NCI-H345 (cell line): Measurements from ENCODE around the gene IGSF3.
"Not testable (repeated sequence)": the region's sequence is repeated elsewhere in the genome, so short reads cannot be mapped to it uniquely, and the experiment has no call there.

Source experiments
- DNase-seq: peaks from one replicate; lab custom pipeline; 2025; lab: John Stamatoyannopoulos, UW

The IGSF3 gene

DNA sequence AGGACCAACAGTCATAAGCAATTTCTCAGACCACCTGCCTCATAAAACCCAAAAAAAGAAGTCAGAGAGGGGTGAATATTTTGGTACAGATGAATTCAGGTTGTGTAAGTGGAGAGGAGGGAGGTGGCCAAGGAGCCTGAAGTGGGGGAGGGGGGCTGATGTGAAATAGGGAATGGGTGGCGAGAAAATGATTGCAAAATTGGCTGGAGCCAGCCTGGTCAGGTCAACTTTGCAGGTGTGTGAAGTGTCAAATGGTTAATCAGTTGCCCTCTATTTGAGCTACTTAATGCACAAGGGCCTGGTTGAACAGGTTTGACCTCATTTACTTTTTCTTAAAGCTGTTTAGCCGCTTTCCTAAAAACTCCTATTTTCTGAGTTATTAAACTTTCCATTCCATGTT, 38.1 kb downstream of the IGSF3 start:
- not testable (repeated sequence) for DNase-seq

DNA sequence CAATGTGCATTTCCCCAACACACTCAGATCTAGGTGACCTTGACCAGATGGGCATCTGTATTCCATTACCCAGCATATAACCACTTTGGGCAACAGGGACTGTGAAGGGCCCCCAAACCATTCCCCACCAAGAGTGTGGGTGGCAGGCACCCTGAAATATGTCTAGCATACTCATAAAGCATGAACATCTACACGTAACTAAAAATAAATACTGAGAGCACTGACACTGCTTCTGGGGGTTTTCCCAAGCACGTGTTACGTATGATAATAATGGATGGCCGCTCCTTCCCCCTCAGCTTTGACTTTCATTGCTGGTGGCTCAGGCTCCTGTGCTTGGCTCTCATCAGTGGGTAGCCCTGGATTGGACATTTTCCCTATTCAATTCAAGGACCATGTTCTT, 39.1 kb downstream of the IGSF3 start:
- DNase-seq, result no peak

DNA sequence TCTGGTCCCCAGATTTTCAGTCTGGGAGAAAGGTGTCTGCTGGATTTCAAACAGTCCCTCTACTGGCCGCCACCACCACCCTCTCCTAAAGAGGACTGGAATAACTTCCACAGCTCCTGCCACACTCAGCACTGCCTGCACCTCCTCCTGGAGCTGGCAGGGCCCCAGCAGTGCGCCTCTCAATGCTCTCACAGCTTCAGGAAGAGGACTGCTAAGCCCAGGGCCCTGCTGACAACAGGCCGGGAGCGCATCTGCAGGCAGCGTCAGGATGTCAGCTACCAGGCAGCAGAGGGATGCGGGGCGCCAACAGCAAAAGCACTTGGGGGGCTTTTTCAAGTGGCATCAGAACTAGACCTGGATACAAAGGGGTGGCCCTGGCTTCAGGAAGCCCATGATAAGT, 40.2 kb downstream of the IGSF3 start:
- not testable (repeated sequence) for DNase-seq

DNA sequence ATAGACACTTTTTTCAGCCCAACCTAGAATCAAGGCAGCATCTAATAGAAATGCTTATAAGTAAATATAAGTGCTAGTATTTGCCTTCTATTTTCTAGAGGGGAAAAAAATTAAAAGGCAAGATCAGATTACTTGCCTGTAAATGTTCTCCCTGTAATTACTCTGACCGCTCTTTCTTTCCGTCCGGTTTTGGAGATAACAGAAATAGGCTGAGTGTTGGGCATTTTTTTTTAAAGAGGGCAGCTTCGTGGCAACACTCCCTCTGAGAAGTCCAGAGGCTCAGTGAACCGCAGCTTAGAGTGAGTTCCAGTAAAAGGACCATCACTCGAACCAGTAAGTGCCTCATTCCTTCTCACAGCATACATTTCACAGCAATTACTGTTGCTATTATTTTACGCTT, 40.6 kb downstream of the IGSF3 start:
- not testable (repeated sequence) for DNase-seq

DNA sequence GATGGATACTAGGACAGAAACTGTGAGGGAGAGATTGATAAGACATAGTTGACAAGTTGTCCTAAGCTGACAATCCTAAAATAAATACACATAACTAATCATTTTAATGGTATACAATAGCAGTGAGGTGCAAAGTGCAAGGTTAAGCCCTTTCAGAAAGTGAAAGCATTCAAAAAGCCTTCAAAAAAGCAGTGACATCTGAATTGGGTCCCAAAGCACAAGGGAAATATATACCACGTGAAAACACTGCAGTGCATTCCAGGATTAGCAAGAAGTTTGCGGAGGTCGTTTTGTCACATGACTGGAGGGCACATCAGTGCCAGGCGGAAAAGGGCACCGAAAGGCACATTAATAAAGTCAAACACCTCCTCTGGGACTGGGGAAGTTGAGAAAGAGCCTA, 42.4 kb downstream of the IGSF3 start:
- not testable (repeated sequence) for DNase-seq

DNA sequence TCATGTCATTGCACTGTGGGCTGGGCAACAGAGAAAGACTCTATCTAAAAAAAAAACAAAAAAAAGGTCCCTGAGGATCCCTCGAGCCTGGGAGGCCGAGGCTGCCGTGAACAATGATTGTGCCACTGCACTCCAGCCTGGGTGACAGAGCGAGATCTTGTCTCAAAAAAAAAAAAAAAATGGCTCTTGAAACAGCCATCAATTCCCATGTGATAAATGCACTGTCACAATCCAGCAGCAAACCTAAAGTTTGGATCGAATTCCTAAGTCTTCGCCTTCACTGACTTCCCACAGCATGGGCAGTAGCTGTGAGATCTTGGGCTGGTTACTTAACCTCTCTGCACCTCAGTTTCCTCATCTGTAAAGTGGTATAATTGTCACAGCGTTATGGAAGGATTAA, 43.5 kb downstream of the IGSF3 start:
- DNase-seq, result no peak

DNA sequence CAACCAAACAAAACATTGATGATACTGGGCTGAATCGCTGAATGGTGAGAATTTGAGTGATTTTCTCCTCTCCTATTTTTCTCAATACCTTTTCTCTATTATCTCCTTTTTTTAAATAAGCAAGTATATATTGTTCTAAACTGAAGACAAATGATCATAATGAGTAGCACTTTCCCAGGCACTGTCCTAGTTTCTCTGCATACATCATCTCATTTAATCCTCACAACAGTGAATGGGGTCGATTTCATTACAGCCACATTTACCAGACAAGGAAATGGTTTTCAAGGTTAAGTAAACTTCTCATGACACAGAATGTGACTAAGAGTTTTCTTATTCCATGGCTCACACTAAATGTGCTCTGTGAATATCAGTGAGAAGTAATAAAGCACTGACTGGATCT, 45.0 kb downstream of the IGSF3 start:
- DNase-seq, result not testable (repeated sequence)

DNA sequence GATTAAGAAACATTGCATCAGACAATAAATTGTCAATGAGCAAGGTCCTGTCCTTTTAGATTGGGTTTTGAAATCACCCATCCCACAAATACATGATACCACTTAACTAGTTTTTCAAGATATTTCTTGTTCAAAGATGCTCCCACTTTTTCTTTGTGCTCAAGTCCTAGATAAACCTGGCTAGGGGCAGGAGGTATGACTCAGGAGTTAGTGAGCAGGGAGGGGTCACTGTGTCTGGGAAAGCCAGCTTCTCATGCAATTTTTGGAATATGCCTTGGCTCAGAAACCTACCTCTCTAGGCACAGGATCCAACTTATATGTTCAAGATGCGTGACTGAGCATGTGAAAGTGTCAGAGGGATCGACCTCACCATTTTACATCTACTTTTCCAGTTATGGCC, 45.8 kb downstream of the IGSF3 start:
- not testable (repeated sequence) for DNase-seq

DNA sequence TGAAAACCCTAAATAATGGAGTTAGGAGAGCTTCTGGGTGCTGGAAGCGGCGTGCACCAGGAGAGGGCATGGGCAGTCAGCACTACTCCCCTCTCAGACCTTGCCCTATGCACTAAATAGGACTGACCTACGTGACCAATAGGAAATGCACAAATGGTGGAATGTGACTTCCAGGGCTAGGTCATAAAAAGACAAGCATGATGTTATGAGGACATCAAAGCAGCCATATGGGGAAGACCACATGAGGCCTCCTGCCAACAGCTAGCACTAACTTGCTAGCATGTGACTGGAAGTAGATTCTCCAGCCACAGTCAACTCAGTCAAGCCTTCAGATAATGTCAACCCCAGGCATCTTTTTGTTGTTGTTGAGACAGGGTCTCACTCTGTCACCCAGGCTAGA, 47.1 kb downstream of the IGSF3 start:
- not testable (repeated sequence) for DNase-seq

DNA sequence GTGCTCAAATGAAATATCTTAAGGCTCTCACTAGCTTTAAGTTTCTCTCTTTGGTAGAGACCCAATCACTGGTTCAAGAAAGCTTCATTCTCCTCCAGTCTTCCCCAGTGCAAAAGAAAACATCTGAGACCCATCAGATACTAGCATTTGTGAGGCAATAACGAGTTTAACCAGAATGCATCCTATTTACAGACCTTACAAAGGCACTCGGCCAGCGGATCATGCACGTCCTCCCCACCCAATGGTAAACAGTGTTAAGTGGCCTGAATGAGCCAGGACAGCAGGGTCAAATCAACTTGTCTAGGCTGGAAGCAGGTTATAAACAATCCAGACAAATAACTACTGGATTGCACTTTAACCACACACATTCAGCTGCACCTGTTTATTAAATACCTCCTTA, 48.4 kb downstream of the IGSF3 start:
- peak; percentile 13 for DNase-seq

DNA sequence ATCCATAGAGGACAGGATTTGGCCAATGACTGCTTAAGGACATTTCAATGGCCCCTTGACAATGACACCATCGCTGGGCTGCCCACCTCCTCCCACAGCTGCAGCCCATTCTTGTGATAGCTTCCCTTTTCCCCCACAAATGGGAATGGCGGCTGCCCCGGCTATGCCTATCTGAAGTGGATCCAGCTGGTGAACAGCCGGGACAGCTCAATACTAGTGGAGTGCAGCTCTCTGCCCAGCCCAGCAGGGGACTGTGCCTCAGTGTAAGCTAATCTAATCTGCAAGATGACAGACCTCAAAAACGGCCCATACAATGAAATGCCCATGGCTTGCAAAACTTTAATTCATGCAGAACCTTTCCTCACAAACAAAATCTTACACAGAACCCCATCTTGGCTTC, 49.7 kb downstream of the IGSF3 start:
- not testable (repeated sequence) for DNase-seq

DNA sequence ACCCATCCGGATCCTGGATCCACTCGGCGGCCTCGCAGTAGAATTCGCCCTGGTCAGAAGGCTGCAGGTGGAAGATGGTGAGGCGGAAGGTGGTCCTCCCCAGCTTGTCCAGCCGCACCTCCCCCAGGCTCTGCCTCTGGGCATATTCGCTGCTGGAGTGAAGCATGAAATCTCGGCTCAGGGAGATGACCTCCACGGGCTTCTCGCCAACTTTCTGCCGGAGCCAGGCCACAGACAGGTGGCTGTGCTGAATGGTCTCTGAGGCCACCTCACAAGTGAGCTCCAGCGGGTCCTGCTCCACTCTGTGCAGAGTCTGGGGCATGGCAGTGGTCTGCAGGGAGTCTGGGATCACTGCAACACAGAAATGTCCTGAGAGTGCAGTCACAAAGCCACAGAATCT, 53.7 kb downstream of the IGSF3 start:
- not testable (repeated sequence) for DNase-seq

DNA sequence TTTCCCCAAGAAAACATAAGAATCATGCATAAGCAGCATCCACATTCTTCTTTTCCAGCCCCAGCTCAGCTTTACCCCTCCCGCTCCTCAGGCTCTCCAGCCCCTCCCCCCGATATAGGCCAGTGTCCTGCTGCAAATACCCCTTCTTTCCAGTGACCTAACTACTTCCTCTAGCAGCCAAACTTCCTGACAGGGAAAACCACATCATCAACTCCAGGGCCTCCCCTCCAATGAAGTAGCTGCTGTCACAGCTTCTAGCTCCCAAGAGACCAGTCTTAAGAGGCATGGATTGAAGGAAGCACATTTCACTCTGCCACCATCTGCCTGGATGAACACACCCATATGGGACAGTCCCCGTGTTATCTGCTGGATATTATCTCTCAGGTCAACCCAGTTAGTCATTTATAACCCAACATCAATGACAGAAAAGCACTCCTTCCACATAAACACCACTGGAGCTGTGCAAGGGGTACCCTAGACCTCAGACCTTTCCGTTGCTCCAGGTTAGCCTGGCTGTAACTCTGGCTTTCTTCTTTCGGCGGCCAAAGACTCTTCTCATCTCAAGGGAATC, 57.6 kb downstream of the IGSF3 start:
- DNase-seq, result not testable (repeated sequence)

DNA sequence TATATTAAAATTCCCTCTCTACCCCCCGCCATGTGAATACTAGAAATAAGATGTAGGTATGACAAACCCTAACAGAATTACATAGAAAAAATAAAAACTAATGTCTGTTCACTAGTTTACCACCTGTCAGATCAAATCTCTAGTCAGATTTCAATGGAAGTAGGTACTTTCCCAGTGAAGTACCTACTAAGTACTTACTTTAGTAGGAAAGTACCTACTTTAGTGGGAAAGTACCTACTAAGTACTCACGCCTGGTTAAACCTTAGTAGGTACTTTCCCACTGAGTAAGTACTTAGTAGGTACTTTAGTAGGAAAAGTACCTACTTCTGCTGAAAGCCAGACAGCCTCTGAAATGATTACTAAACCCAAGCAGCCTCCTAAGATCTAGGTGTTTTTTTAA, 58.7 kb downstream of the IGSF3 start:
- not testable (repeated sequence) for DNase-seq

DNA sequence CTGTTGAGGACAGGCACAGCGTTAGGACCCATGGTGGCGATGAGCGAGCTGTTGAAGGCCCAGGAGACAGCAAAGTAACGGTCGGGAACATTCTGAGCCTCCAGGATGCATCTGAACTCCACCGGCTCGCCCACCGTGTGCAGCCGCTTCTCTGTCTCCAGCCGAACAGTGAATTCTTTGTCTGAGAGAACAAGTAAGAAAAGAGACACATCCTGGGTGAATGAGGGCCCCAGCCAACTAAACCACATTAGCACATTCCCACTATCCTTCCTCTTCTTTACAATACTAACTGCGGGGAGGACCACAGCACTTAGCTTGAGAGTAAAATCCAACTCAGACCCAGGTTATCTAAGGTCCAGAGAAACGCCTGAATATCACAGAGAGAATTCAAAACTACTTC, 59.4 kb downstream of the IGSF3 start:
- not testable (repeated sequence) for DNase-seq

DNA sequence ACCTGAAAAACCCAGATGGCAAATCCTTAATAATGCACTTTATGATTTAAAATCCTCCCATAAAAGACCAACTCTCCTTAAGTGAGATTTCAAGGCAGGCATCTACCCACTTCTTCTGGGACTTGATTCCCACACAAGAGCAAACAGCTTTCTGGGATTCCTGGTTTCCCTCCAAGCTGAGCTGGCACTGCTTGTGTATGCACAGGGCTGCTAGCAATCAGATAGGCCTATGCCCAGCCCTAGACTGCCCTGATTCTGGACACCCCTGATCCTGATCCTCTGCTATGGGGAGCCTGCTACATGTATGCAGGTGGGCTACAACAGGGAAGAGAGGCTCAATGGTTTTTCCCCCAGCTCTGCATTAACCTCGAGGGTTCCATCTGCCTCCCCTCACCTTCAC, 60.1 kb downstream of the IGSF3 start:
- DNase-seq, result not testable (repeated sequence)

DNA sequence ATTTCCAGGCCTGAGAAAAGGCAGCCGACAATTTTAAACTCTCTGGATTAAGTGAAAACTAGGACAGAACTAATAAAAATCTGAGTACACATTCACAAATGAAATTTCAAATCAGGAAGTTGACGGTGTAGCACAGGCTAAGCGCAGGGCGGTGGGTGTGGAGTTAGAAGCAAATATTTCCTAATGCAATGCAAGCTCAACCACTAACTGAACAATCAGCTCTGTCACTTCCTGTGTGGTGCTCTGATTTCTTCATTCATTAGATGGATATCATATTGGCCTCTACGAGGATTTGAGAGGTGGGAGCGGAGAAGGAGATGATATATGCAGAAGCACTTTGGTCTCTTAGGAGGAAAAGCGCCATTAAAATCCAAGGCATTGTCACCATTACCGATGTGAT, 61.5 kb downstream of the IGSF3 start:
- not testable (repeated sequence) for DNase-seq

DNA sequence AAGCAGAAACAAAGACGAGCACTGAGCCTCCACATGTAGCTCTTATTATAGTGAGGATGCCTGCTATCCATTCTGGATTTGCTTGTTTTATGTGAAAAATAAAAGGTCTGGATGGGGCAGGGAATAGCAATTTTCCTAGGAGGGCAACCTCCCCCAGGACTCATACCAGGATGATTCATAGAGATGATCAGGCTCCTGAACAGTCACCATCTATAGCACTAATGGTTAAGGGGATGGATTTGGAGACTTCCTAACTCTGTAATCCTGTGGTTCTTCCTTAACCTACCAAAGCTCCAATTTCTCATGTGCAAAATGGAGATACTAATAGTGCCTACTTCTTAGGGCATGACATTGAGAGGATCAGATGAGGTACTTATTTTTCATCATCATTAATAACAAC, 62.2 kb downstream of the IGSF3 start:
- no peak for DNase-seq

DNA sequence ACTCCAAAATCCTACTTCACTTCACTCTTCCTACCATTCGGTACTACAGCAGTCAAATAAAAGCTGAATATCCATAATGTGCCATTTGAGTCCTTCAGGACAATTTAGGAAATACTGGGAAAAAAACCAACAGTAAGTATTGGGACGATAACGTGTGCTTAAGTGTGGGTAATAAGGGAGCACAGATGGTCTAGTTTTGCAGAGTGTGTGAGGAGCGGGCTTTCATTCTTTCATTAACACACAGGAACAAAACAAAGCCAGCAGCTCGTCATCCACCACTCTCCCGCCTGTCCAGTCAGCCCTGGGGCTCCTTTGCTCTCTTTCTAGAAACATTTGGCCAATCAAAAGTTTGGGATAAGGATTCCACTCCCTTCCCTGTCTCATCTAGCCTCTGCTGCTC, 63.1 kb downstream of the IGSF3 start:
- not testable (repeated sequence) for DNase-seq

DNA sequence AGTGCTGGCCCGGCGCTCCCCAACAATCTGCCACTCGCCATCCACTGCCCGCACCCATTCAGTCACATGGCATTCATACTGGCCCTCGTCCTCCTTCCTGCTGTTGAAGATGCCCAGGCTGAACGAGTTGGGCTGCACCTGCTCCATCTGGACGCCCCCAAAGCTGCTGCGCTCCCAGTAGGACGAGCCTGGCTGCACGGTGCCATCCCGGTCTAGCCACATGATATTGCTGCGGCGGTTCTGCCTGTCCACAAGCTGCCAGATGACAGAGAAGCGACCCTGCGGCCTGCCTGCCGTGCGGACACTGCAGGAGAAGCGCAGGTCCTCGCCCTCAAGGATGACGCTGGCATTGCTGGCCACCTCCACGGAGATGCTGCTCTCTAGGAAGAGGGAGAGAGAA, 63.9 kb downstream of the IGSF3 start:
- not testable (repeated sequence) for DNase-seq

DNA sequence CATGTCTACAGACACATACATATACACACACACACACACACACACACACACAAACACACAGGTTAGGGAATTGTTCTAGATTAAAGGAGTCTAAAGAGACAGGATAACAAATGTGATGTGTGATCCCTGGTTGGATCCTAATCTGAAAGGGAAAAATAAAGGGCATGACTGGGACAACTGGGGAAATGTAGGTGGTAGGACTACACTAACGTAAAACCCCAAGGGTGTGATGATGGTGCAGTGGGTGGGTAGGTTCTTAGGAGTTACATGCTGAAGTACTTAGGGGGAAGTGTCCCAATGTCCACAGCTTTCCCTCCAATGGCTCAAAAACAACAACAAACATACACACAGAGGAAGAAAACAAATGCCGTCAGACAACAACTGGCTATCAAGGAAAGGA, 68.2 kb downstream of the IGSF3 start:
- not testable (repeated sequence) for DNase-seq

DNA sequence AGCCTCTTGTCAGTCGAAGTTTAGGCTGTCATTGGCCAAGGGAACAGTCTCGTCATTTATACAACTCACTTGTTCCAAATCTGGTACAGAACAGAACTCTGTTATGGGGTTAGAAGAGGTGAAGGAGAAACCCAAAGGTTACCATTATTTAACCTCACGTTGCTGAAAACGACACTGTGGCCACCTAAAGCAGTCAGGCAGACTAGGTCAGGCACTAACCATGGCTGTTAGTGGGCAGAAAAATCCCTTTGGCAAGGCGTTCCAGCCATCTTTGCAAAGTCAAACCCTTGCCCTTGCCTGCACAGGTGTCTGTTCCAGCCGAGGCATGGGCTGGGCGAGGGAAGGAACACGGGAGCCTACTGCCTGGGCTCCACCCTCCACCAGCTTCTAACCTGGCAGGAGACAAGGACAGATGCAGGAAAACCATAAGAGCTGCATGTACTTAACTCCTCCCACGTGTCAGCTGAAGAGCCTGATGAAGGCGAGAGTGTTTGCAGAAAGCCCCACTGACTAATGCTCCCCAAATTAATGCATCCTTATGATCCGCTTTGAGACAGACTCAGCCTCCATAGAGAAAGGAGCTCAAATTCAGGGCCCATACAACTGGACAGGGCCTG, 69.0 kb downstream of the IGSF3 start:
- DNase-seq, result not testable (repeated sequence)

DNA sequence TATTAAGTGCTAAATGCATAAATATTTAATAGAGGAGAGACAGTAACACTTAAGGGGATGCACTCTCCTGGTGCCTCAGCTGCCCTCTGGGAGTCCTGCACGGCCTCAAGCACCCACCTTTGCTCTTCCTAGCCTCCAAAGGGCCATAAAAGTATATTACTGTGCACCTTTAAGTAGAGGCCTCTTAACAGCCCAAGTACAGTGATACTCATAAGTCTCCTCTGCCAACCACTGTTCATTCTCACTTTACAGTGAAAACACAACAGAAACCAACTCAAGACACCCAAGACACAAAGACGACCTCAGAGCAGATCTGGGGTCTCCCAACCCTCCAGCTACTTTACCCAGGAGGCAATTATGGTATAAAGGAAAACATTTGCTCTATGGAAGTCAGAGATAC, 70.1 kb downstream of the IGSF3 start:
- DNase-seq, result not testable (repeated sequence)

DNA sequence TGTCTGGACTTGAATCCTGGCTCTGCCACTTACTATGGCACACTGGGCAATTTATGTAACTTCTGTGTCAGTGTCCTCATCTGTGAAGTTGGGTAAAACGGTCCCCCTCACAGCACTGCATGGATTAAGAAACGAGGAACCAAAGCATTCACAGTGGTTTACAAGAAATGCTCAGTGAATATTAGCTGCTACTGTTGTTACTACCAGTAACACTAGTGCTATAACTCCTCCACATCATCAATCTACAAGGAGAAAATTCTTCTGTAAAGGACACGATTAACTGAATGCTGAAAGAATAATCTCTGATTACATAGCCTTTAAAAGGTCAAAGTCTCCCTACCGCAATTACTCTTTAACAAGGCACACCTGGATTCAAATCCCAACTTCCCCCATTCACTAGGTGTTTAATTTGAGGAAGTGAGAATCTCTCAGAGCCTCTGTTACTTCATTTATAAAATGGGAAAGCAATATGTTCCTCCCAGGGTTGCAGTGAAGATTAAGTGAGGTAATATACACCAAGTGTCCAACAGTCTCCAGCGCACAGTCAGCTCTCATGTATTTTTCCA, 70.7 kb downstream of the IGSF3 start:
- not testable (repeated sequence) for DNase-seq
